Measurements from ENCODE around the gene EXOSC3.

DNA sequence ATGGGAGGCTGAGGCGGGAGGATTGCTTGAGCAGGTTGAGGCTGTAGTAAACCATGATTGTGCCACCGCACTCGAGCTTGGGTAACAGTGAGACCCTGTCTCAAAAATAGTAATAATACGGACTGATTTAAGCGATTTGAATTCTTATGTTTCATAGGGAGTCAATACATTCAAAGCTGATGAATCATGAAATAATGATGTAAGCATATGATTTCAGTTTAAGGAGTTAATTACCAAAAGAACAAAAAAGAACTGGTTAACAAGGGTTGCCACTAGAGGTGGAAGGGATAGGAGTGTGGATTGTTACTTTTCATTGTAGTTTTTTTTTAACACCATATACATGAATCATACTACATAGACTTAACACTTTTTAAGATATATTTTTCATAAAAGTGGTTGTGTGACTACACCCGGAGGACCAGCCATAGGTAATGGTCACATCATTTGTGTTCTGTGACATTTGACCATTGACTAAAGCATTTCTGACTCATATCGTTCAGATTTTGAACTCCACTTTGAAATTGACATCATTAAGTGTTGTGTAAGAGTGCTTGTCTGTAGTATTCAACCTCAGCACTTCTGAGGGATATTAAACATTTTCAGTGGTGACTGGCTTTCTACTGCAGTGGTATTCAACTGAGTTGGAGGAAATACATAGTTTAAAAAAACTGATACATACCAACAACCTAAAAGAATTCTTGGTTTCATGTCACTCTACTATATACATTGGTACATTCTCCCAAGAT, 24.3 kb downstream of the EXOSC3 start:
- TF ChIP-seq, protein P1, sequence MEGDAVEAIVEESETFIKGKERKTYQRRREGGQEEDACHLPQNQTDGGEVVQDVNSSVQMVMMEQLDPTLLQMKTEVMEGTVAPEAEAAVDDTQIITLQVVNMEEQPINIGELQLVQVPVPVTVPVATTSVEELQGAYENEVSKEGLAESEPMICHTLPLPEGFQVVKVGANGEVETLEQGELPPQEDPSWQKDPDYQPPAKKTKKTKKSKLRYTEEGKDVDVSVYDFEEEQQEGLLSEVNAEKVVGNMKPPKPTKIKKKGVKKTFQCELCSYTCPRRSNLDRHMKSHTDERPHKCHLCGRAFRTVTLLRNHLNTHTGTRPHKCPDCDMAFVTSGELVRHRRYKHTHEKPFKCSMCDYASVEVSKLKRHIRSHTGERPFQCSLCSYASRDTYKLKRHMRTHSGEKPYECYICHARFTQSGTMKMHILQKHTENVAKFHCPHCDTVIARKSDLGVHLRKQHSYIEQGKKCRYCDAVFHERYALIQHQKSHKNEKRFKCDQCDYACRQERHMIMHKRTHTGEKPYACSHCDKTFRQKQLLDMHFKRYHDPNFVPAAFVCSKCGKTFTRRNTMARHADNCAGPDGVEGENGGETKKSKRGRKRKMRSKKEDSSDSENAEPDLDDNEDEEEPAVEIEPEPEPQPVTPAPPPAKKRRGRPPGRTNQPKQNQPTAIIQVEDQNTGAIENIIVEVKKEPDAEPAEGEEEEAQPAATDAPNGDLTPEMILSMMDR (IDR thresholded peaks at IDR 0.05): no peak
- TF ChIP-seq POLR2A (IDR thresholded peaks at IDR 0.05) (no peak), POLR2AphosphoS5 (IDR thresholded peaks at IDR 0.05) (no peak)

Data from transverse colon (tissue), 4 donors.